ENCODE results near the gene RFPL4A.

- TF ChIP-seq POLR2AphosphoS5 (IDR thresholded peaks at IDR 0.05; ENCODE audit: low read length) (no peak), ZNF274 (IDR thresholded peaks at IDR 0.05; ENCODE audit: insufficient read depth, insufficient read length) (no peak), FOXM1 (IDR thresholded peaks at IDR 0.05; ENCODE audit: low read depth, low read length) (no peak), JUND (IDR thresholded peaks at IDR 0.05; ENCODE audit: low read depth, low read length) (no peak), MAX (IDR thresholded peaks at IDR 0.05; ENCODE audit: low read depth, low read length) (no peak), SRF (IDR thresholded peaks at IDR 0.05; ENCODE audit: low read depth in 2 of 2, low read length in 2 of 2) (no peak), POU2F2 (IDR thresholded peaks at IDR 0.05; ENCODE audit: borderline replicate concordance, low read depth, low read length) (no peak), CTCF (IDR thresholded peaks at IDR 0.05 in 2 of 3, conservative IDR thresholded peaks at IDR 0.05 in 1 of 3; ENCODE audit: control insufficient read depth in 2 of 3, extremely low read depth in 1 of 3, insufficient read depth in 1 of 3, low read depth in 3 of 3, low read length in 3 of 3) (no peak), REST (IDR thresholded peaks at IDR 0.05; ENCODE audit: low read depth, low read length) (no peak)
These were observed 19.4 kb downstream of the RFPL4A start for GRCh38 chr19:55778331-55778730.

All from GM12878 (cell line).